ENCODE data around the gene FUT3.
A peak's percentile ranks its signal among the peaks of the same experiment; 100 is the strongest.

FUT3 gene

DNA sequence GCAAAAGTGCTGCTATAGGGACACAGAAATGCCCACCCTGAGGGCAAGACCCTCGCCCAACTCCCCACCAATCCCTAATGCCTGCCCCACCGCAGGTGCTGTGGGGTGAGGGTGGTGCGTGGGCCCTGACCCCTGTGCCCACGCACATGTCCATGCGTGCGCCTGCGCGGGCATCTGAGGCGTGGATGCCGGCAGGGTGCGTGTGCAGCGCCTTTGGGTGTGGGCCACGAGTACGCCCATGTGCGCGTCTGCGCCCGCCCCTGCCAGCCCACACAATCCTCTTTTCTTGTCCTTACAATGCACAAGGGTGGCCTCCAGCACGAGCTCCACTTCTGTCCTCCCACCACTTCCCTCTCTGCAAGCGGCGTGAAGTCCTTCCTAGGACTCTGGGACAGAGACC is 26.1 kb downstream of the FUT3 start:
- DNase-seq (ENCODE audit: low read depth, low spot score): no peak

DNA sequence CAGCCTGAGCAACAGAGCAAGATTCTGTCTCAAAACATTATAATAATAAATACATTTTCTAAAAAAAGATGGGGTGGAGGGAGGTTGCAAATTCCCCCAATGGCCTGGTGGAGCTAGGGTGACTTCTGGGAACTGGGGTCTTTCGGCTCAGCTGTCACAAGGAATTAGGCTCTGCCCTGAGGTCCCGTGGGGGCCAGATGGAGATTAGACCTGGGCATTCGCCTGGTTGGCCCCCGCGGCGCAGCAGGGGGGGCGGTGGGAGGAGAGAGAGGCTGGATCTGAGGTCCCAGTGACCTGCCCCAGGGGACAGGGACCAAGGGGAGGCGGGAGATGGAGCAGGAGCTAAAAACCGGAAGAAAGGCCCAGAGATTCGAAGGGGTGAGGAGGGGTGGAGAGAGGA is 26.5 kb downstream of the FUT3 start:
- DNase-seq (ENCODE audit: low read depth, low spot score): no peak

DNA sequence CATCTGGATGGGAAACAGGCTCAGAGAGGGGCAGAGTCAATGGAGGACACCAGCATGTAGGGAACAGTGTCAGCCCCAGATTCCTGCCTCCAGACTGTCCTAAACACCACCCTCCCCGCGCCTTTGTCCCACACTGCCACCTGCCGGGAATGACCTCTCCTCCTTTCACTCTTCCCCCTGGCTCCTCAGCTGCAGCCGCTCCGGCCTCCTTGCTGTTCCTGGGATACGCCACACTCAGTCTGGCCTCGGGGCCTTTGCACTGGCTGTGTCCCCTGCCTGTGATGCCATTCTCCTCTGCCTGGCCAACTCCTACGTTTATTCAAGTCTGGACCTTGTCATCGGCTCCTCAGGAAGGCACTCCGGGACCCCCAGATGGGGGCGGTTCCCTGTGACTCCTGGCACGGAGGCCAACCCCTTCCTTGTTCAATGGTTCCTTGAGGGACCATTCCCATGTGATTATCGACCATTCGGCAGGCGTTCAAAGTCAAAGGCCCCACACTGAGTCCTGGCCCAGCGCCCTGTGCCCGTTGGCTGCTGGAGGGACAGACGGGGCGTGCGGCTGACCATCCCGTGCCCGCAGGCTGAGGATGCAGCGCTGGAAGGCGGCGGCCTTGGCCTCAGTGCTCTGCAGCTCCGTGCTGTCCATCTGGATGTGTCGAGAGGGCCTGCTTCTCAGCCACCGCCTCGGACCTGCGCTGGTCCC is 27.5 kb downstream of the FUT3 start:
- DNase-seq (ENCODE audit: low read depth, low spot score): peak; percentile 86

DNA sequence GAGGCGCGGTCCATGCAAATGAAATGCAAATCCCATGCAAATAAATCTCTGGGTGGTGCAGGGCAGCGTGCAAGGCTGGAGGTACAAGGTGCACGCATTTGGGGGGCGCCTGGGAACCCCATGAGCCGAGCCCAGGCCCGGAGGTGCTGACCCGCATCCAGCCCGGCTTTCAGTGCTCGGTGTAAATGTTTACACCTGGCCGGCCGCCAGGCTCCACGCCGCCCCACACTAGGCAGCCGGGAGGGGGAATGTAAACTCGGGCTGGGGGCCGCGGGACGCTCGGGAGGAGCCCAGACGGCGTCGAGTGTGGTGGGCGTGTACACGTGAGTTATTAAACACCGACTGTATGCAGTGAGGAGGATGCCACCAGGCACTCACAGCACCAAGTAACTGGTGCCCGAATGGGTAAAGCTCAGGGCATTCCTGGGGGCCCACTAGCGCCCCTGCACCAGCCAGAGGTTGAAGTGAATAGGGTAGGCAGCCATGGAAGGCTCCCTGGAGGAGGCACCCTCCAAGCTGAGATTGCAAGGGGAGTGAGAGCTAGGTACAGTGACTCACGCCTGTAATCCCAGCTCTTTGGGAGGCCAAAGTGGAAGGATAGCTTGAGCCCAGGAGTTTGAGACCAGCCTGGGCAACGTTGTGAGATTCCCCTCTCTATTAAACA is 28.9 kb downstream of the FUT3 start:
- DNase-seq (ENCODE audit: low read depth, low spot score): no peak

DNA sequence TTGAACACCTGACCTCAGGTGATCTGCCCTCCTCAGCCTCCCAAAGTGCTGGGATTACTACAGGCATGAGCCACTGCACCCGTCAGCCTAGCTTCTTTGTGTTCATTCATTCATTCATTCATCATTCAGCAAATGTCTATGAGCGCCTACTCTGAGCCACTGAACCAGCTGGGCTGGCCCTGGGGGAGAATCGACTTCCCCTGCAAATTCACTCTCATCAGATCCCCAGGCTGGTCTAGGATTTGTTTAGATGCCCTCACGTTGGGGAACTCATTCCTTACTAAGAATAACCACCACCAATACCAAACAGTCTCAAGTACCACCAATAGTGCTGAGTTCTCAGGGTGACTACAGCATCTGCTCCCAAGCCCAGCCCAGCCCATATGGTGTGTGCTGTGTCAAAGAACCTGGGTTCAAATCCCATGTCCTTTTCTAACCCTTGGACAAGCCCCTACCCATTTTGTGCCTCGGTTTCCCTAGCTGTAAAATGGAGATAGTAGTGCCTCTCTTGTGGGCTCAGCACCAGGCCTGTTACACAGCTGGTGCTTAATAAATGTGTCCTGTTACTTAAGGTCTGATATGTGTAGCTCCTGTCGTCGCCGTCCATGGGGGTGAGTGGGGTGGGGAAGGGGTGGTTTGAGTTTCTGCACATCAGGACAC is 29.6 kb downstream of the FUT3 start:
- no peak for DNase-seq (ENCODE audit: low read depth, low spot score)

DNA sequence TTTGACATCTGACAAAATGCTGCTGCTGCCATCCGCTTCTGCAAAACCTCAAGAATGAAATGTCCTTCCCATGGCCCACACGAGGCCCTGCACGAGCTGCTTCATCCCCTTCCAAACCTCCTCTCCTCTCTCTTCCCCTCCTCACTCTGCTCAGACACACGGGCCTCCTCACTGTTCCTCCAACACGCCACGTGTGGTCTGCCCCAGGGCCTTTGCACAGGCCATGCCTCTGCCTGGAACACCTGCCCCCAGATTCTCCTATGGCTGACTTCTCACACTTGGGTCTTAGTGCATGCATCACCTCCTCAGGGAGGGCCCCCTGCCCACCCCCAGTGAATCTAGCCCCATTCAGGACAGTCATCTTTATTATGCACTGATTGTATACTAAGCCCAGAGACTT is 30.5 kb downstream of the FUT3 start:
- DNase-seq (ENCODE audit: low read depth, low spot score): no peak

DNA sequence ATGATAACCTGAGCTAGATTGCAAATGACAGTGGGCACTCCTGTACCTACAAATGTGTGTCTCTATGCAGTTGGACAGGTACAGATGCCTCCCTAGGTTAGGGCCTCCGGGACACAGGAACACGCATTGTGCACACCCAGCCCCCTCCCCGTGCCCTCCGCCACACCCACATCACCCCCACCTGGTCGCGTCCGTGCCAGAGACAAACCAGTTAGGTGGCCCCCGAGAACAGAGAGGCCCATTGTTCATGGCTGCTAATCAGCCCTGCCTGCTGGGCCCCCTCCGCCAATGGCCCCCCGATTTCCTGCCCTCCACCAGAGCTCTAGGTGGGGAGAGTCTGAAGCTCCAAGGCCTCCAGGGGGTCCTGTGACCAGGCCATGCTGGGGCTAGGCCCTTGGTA is 32.7 kb downstream of the FUT3 start:
- DNase-seq (ENCODE audit: low read depth, low spot score): no peak

DNA sequence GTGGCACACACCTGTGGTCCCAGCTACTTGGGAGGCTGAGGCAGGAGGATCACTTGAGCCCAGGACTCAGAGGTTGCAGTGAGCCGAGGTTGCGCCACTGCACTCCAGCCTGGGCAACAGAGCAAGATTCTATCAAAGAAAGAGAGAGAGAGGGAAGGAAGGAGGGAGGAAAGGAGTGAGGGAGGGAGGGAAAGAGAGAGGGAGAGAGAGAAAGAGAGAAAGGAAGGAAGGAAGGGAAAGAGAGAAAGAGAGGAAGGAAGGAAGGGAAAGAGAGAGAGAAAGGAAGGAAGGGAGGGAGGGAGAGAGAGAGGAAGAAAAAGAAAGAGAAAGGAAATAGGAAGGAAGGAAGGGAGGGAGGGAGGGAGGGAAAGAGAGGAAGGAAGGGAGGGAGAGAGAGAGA is 34.0 kb downstream of the FUT3 start:
- no peak for DNase-seq (ENCODE audit: low read depth, low spot score)

DNA sequence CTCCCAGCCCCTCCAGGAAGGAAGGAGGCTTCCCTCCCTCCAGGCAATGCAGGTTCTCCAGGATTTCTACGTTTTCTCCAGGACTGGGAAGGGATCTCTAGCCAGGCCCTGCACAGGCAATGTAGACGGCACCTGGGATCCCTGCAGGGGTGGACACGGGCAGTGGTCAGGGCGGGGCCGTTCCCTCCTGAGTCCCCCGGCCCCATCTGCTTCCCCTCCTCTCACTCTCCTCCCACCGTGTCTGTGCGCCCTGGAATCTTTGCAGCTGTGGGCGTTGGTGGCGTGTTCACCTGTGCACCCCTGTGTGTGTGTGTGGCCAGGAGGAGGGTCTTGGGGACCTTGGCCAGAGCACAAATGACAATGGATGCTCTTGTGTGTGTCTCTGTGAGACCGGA is 36.4 kb downstream of the FUT3 start:
- no peak for DNase-seq (ENCODE audit: low read depth, low spot score)

DNA sequence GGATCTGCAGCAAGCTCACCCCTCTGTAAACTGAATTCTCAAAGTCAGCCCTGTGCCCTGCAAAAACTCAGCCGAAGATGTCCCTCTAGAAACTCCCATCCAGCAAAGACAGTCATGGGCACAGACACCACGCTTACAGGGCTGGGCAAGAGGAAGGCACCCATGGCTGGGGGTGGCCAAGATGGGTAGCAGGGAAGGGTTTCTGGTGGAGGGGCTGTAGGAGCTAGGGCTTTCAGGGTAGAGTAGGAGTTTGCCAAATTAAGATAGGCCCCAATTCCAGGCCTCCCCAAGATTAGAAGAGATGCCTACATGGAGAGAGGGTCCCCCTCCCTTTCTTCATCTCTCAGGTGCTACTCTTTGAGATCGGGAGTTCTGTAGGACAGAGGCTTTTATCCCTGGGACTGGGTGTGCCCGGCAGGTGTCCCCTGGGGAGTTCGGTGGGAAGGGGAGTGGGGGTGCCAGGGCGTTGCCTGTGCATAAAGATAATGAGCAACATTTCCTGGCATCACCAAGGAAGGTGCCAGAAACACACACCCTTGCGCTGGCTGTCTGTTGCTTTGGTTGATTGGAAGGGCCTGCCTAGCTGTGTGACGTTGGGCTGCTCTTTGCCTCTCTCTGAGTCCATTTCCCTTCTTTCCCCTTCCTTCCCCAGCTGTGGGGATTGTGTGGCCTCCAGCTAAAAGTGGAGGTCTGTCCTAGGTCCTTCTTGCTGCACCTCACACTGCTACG is 37.0 kb downstream of the FUT3 start:
- DNase-seq (ENCODE audit: low read depth, low spot score): no peak

DNA sequence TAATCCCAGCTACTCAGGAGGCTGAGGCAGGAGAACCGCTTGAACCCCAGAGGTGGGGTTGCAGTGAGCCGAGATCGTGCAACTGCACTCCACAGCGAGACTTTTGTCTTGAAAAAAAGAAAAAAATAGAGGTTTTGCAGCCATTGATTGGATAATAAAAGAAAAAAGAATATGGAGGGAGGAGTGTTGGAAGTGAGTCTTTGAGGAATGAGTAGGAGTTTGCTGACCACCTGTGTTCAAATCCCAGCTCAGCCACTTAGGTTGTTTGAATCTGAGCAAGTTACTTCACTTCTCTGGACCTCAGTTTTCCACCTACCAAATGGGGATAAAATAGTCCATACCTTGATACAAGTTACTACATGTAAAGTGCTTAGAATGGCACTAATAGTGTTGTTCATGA is 40.1 kb downstream of the FUT3 start:
- DNase-seq (ENCODE audit: low read depth, low spot score): no peak

DNA sequence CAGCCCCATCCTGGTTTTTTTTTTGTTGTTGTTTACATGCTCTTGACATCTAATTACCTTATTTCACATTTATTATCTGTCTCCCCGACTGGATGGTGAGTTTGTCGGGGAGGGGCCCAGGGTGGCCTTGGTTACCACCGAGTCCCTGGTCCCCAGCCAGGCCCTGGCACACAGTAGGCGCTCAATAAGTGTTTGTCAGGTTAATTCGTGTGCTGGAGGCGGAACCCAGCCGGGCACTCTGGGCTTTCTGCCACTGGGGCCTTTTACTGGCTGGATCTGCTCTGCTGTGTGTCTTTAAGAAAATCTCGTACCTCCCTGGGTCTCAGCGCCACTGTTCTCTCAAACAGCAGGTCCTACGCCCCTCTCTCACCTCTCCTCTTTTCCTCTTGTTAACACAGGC is 41.8 kb downstream of the FUT3 start:
- DNase-seq (ENCODE audit: low read depth, low spot score): no peak

DNA sequence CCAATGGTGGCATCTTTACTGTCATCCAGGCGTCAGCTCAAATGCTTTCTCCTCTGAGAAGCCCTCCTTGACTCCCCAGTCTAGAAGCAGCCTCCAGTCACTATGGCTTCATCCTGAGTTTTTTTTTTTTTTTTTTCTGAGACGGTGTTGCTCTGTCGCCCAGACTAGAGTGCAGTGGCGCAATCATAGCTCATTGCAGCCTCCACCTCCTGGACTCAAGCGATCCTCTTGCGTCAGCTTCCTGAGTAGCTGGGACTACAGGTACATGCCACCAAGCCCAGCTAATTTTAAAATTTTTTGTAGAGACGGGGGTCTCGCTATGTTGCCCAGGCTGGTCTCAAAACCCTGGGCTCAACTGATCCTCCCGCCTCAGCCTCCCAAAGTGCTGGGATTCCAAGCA is 42.2 kb downstream of the FUT3 start:
- no peak for DNase-seq (ENCODE audit: low read depth, low spot score)

DNA sequence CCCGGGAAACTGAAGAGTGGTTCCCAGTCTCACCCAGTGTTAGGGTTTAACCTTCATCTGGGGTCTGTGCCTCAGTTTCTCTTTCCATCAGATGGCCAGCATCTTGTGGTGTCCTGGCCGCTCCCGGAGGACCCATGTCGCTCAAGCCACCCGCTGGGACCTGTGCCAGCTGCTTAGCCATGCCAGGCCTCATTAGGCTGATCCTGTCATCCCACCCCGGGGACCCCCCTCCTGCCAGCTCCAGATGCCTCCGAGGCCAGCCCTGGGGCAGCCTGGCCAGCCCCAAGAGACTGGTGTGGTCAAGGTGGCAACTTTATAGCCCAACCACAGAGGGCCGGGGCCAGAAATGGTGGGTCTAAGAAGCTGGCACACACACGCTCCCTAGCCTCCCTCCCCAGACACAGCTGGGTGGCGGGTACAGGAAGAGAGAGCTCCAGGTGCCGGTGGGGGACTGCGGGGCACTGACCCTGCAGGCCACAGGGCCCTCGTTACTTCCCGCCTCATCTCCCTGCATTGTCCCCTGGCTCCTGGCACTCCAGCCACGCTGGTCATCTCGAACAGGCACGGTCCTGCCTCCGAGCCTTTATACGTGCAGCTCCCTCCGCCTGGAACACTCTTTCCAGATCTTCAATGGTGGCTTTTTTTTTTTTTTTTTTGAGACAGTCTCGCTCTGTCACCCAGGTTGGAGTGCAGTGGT is 43.0 kb downstream of the FUT3 start:
- DNase-seq (ENCODE audit: low read depth, low spot score): no peak

DNA sequence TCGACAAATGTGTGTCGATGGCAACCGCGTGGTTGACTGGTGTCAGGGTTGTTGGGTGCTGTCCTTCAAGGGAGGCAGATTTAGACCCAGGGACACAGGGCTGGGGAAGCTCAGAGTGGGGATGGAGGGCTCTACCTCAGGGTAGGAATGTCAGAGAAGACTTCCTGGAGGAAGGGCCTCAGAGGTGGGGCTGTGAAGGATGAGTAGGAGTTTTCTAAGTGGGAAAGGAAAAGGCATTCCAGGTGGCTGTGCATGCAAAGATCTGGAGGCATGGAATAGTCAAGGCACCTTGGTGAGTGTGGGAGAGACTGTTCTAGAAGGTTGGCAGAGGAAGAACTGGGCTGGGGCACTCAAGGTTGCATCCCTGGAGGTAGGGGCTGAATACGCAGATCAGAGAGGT is 44.3 kb downstream of the FUT3 start:
- DNase-seq (ENCODE audit: low read depth, low spot score): no peak

DNA sequence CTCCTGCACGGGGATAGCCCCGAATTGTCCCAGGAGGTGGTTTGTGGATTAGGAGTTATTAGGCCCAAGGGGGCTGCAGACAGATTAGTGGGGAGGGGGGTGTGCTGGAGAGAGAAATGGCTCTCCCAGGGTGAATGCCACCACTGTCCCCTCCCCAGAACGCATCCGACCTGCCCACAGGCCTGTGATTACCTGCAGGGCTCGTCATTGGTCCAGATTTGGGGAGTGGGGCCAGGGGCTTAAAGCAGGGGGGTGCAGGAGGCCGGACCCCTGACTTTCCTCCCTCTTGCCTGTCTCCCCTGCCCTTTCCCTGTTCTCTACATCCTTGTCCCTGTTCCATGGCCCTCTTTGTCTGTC is 45.1 kb downstream of the FUT3 start:
- DNase-seq (ENCODE audit: low read depth, low spot score): no peak

DNA sequence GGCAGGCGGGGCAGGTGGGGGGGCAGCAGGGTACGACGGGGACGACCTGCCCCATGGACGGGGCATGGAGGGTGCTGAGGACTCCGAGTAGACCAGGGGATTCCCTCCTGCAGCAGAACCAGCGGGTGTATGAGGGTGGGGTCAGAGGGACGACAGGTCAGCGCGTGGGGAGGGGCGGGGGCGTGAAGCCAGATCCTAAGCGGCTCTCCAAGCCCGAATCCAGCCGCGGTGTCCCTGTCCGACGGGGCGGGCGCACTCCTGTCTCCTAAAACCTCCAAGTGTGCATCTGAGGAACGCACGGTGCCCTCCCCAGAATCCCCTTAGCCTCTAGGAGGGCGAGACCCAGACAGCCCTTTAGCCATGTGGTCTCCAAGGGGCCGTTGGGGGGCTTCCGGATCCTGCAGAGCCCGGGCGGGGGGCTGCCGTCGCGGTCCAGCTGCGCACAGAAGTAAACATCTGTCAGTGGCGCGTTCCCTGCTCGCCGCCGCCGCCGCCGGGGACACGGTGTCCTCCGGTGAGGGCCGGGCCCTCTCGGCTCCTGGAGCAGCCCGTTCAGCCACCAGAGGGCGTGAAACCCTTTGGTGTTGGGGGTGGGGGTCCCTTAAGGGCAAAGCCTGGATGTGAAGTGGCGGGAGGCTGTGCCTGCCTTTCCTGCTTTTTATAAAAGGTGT is 45.7 kb downstream of the FUT3 start:
- peak; percentile 89 for DNase-seq (ENCODE audit: low read depth, low spot score)

DNA sequence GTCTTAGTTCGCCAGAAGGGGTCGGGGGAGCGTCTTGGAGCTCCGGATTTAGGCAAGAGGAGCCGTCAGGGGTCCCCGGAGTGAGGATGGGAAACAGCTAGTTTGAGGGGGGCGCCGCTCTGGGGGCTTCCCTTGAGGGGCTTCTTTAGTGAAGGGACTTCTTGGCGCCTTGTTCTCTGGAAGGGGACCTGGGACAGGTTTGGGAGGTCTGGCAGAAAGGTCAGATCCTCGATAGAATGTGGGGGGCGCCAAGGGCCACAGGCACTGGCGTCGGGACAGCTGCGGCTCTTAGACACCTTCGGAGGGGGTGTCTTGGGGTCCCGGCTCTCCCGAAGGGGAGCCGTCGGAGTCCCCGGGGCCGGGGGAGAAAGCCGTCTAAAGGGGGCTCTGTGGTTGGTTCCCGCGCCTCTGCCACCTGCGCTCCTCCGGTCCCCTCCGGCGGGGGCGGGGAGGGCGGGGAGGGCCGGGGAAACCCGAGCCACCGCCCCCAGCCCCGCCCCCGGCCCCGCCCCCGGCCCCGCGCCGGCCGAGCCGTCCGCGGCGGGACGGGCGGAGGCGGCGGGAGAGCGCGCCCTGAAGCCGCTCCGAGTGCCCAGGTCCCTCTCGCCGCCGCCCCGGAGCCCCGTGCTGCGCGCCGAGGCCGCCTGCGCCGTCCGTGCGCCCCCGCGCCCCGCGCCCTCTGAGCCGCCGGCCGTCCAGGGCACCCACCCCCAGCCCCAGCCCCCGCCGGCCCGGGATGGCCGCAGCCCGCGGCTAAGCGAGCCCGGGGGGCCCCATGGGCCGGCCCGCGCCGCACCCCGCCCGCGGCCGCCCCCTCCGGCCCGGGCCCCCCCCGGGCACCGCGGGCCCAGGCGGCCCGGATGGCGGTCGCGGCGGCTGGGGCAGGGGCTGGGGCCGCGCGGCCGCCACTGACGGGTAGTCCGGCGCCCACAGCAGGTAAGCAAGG is 46.5 kb downstream of the FUT3 start, which contains the start of gene NRTN:
TSS of gene NRTN (plus strand) at position 552 of the 946 bp plus-strand sequence. CDS start 19,099 bp downstream, outside the sequence.
- no peak for DNase-seq (ENCODE audit: low read depth, low spot score)

DNA sequence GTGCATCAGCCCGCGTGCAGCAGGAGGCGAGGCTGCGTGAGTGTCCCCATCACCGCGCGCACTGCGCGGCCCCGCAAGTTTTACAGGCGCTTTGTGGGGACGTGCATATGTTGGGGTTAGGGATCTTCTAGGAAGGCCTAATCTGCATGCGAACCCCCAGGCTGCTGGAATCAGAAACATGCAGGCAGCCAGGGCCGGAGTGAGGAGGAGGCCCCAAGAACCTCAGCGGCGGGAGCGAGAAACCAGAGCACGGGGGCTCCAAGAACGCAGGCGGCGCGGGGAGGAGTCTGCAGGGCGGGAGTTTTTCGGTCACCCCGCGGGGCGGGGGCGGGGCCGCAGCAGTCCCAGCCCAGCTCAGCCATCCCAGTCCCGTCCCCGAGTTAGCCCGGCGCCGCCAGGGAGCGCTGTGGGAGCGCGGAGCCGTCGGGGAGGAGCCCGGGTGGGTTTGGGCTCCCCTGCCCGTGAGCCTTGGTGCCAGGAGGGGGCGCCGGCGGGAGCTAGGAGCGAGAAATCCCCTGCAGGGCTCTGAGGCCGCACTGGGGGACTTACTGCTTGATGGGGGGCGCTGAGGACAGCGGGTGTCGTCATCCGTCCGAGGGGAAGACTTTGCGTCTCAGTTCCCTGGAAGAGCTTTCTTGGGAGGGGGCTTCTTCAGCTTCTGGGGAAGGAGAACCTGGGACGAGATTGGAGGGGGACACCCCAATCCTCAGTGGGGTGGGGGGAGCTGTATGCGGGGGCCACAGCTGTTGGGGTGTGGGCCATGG is 47.3 kb downstream of the FUT3 start:
- DNase-seq (ENCODE audit: low read depth, low spot score): peak; percentile 98

DNA sequence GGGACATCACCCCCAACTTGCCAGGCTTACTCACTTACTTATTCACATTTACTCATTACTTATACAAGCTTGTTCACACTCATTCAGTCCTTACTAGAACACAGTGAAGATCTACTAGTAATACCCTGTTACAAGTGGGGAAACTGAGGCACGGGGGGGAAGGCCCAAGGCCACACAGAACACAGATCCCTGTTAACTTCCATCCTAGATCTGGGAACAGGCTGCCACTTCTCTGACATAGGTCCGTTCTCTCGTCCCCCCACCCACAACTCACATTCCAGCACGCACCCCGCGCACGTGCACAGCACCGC is 47.9 kb downstream of the FUT3 start:
- no peak for DNase-seq (ENCODE audit: low read depth, low spot score)

Measured in ELF-1 (cell line).